ENCODE data around the gene ECE1. TPM values are rescaled to one million over a fixed set of nuclear protein-coding genes. Genes with fewer than 3 reads are reported as not detected.

ECE1 gene
- total RNA-seq, 1 experiment from 2014 or later, result 46.4 TPM

Other genes with a start within 250 kb of the ECE1 start
- 56.7 and 80.5 TPM in 2 replicates for gene EIF4G3, start 113.6 kb downstream of the ECE1 start, total RNA-seq (2014; rRNA removed; shearing (Covaris generic))
- 19.7 and 28.0 TPM in 2 replicates for gene NBPF3, start 149.7 kb upstream of the ECE1 start, total RNA-seq (2014; rRNA removed; shearing (Covaris generic))
- gene ALPL, start 219.0 kb upstream of the ECE1 start, total RNA-seq (2014; rRNA removed; shearing (Covaris generic)), result 181 and 187 TPM in 2 replicates

All from H7 (cell line).